ENCODE measurements around the gene KIF20A.

DNA sequence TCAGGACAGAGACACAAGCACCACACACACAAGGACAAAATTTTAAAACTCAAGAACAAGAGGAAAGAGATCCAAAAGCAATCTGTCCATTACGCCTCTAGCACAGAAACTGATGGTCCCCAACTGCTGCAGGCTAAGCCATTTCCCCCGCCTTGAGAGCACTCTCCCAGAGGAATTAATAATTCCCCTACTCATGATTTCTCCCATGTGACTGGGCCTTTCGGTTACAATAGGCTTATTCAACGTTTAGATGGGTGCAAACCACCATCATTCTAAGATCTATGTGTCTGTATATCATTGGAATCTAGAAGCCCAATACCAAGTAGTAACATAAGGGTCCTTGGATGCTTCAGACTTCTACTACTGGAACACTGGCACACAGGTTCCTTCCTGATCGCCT lies 19.2 kb upstream of the KIF20A start:
- TF ChIP-seq POLR2A (IDR thresholded peaks at IDR 0.05; ENCODE audit: low read depth, low read length) (no peak), SPI1 (IDR thresholded peaks at IDR 0.05; ENCODE audit: low read depth, low read length) (no peak), POLR2AphosphoS5 (IDR thresholded peaks at IDR 0.05; ENCODE audit: low read depth, low read length) (no peak), TAF1 (IDR thresholded peaks at IDR 0.05; ENCODE audit: low read depth, low read length) (no peak), POU2F2 (IDR thresholded peaks at IDR 0.05; ENCODE audit: low read depth, low read length) (no peak), PAX5 (IDR thresholded peaks at IDR 0.05; ENCODE audit: insufficient read depth, low read length, severe bottlenecking) (no peak)

Measured in GM12891 (cell line).